Fibroblast of skin of left biceps (primary cell): ENCODE results near the gene ZBTB22.

Experiments used
- DNase-seq, 2 experiments: peaks; one replicate each; pipeline ENCODE4 v3.0.0-alpha.2; 2013; ENCODE audit warnings: low read depth in 2 of 2

ZBTB22 gene

DNA sequence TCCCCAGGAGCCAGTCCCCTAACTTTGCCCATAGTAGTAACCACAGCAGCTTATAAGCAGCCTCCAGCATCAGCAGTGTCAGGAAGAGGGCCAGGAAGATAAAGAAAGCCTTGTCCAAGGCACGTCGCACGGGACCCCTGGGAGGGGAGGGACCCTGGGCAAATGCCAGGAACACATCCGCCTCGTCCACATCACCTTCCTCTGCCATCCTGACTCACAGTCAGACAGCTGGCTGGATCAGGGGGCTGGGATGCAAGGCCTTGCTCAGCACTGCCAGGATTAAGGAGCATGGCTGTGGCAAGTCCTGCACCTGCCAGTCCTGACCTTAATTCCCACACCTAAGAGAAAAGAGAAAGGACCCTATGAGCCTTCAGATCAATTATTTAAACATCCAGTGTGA, 11.5 kb upstream of the ZBTB22 start:
- DNase-seq: no peak

DNA sequence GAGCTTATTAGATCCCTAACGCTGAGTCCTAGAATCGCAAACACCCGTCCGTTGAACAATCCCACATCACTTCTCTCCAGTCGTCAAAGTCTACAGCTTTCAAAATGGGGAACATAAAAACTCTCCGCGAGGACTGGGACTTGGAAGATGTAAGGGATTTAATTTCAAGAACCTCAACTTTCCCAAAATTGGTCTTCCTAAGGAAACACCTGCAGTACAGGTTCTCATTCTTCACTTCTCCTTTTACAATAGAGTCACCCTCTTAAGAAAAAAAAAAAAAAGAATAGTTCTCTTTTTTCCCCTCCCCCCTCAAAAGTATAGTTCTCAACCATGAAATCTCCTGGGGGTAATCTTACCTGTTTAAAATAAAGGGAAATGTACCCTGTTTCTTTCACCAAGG, 6.6 kb upstream of the ZBTB22 start:
- no peak for DNase-seq

DNA sequence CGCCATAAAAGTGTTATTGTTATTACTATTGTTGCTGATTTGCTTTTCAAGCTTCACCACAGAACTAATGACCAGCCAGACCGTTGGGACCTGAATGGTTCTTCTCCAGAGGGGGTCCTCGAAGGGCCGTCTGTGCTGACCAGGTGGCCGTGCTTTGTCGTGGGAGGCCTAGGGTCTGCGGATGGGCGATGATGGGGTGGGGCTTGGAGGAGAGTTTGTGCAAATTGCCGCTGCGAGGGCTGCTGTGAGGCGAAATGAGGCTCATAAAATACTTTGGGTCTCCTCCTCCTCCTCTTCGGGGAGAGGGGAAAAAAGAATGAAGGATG, 6.0 kb upstream of the ZBTB22 start:
- DNase-seq: no peak

DNA sequence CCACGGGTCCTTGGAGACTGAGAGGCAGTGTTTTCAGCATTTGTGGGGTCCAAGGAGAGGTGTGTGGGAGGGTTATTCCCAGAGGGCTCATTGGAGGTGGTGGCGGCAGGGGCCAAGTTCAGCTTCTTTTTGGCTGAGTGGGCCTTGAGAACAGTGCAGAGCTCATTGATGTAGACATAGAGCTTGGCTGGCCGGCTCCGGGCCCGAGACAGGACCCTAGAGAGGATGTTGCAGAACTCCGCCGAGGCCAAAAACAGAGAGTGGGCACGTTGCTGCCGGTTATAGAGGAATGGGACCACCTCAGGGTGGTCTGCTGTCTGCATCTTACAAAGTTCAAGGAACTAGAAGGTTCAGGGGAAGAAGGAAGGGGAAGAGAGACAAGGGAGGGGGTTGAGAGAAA, 3.7 kb upstream of the ZBTB22 start:
- DNase-seq: no peak

DNA sequence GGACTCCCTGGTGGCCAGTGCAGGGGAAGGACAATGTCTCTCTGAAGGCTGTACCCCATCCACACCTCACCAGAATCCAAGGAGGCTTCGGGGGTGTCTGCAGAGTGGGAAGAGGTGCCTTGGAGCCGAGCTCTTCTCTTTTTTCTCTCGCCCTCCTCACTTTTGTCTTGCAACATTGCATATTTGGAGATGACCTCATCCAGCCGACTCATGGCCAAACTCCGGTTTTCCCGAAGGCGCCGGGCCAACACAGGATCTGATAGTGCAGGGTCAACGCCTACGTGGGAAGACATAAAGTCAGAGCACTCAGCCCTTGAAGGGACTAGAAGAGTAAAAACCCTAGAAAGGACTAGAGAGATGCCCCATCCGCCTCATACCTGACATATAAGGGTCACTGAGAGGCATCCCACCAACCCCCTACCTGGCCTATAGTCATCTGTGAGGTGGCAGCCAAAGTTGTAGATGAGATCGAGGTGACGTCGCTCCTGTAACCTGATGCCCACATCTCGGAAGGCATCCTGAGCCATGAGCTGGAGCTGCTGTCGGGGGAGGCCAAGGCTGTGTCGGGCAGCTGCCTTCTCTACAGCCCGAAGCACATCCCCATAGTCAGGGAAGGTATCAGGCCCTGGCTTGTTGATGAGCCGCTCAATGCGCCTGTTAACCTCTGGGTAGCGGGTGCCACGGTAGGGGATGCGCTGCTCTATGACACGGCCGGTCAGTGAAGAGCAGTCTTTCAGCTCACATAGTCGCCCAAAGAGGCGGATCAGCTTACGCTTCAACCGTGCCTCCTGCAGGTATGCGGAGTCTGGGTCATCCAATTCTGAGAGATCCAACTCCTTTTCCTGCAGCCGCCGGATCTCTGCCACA, 3.0 kb upstream of the ZBTB22 start:
- DNase-seq: no peak

DNA sequence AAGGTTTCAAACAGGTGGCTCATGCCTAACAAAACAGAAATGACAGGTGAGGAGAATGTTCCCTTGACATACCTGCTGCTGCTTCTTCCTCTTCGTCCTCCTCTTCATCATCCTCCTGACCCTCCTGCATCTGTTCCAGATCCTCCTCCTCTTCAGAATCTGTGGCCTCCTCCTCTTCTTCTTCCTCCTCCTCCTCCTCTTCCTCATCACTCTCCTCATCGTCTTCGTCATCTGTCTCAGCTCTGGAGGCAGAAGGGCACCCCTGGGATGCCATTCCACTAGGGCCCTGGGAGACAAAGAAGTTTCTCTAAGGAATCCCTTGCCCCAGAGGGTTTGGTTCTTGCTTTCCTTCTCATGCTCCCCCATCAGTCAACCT, 2.4 kb upstream of the ZBTB22 start:
- DNase-seq: no peak

DNA sequence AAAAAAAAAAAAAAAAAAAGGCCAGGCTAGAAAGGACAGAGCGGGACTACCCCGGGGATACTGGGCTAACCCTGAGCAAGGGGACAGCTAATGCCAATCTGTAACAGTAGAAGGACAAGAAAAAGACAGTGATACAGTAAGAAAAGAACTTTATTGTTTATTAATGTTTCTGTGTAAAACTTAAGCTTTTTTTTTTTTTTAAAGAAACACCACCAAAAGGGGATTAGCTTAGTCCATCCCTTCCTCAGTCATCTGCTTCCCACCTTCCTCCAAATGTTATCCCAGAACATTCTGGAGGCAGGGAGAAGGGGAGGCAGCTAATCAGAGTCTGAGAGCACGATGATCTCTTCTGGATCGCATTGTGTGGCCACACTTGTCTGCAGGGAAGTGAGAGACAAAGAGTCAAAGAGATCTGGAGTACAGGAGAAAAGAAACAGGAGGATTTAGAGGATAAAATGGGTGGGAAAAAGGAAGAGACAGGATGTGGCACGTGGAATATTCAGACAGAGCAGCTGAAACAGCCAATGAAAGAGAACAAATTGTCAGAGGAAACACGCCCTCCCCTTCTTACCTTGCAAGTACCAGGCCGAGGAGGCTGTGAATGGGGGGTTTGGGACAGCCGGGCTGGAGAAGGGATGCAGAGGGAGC, 1.0 kb upstream of the ZBTB22 start:
- DNase-seq: no peak

DNA sequence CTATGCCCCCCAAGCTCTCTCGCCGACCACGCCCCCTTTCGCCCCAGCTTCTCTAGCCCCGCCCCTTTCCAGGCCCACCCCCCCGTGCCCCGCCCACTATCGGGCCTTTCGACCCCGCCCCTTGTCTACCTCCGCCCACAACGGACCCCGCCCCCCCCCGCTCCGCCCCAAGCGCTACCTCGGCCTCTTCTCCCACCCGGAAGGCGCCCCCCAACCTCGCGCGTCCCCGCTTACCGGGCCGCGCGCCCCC, 200 bp downstream of the ZBTB22 start:
- no peak for DNase-seq

DNA sequence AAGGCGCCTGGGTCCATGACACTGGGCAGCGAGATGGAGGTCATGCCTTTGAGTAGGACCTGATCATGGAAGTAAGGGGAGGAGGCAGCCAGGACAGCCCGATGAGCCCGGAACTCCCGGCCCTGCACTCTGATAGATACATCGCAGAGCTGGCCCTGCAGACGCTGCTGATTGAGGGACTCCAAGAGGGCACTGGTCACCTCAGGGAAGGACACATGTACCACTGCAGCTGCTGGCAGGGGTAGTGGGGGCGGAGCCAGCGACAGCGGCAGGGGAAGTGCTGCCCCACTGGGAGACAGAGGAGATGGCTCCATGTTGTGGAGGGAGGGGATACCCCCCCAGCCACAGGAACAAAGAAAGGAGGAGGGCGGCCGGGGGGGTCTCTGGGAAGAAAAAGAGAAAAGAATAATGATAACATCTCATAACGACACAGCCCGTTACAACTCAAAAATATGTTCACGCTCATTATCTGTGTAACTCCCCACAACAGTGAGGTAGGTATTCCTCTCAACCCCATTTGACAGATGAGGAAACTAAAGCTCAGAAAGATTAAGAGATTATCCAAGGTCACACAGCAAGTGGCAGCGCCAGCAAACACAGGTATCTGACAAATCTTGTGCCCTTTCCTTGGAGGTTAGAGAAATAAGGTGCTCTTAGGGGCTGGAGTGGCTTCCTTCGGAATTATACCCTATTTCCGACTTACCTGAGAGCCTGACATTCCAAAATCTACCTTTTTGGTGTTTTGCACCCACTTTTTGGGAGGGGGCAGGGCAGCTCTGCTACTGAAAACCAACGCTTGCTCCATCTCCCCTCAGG, 733 bp downstream of the ZBTB22 start:
- DNase-seq: no peak

DNA sequence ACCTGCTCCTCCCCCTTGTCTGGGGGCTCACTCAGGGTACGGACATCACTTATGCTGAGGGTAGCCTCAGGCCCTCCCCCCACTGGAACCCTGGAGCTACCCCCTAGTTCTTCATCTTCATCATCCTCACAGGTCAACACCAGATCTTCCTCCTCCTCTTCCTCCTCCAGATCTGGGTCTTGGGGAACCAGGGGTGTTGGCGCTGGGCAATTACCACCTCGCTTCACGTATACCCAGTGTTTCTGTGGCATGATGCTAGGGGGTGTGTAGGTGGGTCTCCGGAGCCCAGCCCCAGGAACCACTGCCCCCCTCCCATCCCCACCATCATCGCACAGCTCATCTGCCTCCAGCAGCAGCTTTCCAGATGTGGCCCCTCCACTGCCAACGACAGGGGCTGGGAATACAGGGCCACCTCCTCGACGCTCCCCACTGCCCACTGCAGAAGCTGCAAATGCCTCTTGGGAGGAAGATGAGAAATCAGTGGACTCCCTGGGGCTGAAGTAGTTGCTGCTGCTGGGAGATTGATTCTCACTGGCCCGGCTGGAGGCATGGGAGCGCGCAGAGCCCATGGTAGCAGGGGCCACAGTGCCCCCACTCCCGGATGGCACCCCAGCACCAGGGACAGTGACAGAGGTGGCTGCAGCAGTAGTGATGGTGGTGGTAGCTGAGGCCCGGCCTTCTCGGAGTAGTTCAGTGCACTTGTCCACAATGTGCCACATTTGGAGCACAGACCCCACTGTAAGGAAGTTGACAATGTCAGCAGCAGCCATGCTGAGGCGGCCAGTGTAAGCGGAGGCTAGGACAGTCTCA, 1.5 kb downstream of the ZBTB22 start:
- no peak for DNase-seq

DNA sequence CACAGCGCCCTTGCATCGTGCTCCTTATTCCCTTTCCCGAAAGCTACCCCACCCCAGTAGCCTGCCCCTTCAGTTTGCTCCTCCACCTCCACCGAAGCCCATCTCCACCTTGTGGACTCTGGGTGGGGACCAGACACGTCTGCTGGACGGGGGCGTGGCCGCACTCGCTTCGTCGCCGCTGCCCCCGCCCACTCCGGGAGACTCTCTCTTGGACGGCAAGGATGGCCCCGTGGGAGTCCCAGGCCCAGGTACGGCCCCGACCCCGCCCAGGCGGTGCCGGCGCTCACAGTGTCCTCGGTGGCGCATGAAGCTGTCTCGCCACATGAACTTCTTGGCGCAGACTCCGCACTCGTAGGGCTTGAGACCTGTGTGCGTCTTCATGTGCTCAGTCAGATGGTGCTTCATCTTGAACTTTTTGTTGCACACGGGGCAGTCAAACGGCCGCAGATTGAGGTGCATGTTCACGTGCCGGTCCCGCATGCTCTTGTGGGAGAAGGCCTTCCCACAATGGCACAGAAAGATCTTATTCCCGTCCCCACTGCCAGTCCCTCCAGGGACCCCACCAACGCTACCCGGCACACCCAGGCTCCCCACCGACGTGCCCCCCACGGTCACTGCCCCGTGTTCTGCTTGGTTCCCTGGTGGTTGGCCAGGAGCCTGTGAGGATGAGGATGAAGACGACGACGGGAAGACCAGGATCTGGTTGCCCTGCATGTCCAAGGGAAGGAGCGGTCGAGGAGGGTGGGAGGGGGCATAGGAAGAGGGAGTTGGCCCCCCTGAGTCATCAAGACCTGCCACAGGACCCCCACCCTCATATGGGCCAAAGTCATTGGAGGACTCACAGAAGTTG, 2.4 kb downstream of the ZBTB22 start:
- no peak for DNase-seq

DNA sequence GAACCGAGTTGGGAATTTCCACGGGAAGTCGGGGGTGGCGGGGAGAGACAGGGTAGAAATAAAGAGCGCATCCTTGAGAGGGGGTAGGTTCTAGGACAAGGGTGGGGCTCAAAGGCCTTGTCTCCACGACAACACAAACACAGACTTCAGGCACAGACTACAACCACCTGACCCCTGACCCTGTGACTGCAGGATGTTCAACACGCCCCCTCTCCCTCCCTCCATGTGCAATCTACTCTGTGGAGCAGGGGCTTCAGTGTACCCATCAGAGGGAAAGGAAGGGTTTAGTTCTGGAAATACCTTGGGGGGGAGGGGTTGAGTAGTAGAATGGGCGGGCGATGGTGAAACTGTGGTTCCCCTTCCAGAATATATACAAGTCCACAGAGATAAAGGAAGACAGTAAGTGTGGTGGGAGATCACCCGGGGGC, 3.0 kb downstream of the ZBTB22 start:
- no peak for DNase-seq

DNA sequence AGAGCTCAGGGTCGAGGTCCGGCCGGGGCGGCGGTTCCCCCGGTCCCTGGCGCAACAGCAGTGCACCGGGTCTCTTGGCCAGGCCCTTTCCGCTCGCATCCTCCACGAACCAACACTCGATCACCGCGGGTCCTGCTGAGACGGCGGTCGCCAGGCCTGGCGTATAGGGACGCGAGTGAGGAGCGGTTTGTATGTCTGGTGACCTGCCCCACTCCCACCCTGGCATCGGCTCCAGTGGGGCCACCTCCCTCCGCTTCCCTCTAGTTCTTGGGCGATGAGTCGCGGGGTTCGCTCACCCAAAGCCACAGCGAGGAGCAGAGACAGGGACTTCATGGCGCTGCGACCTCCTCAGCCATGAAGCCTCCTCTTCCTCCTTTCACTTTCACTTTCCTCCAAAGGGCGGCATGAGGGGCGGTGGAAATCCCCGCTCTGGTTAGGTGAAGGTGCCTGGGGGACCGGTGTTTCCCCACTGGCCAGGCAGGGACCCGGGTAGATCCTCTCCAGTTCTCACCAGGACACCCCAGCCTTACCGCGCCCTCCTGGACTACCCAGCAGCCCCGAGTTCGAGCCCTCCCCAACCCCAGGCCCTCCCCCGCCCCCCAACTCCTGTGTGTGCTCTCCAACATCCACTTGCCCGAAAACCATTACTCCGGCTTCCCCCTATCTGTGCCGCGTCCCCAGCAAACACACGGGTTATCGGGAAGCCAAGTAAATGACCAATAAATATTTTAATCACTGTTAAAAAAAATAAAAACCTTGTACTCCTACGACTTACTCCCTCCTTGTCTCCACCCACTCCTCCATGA, 3.6 kb downstream of the ZBTB22 start, which contains the start of gene TAPBP:
Gene TAPBP (minus strand): TSS at position 370 of the 806 bp plus-strand sequence. CDS start 37 bp downstream, at position 333.
- no peak for DNase-seq

DNA sequence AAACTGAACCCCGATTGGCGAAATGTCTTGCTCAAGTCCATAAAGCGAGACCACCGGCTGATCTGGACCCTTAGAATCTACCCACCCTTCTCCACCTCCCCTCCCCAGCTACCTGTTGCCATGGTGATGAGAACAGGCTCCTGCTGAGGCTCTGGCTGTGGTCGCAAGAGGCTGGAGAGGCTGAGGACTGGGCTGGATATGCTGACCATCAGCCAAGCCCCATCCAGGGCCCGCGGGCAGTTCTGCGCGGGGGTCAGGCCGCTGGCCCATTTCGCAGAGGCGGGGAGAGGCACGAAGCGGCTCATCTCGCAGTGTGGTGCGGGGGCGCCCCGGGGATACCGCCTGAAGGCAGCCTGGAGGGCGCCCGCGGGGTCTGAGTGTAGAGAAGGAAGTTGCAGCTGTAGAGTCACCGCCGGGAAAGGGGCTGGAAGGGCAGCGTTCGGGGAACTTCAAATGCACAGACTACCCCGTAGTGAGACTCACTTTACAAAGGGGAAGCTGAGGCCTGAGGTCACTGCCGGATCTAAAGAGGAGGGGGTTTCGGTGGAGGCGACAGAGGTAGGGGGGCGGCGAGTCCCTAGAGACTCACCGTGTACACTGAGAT, 4.3 kb downstream of the ZBTB22 start:
- DNase-seq: no peak

DNA sequence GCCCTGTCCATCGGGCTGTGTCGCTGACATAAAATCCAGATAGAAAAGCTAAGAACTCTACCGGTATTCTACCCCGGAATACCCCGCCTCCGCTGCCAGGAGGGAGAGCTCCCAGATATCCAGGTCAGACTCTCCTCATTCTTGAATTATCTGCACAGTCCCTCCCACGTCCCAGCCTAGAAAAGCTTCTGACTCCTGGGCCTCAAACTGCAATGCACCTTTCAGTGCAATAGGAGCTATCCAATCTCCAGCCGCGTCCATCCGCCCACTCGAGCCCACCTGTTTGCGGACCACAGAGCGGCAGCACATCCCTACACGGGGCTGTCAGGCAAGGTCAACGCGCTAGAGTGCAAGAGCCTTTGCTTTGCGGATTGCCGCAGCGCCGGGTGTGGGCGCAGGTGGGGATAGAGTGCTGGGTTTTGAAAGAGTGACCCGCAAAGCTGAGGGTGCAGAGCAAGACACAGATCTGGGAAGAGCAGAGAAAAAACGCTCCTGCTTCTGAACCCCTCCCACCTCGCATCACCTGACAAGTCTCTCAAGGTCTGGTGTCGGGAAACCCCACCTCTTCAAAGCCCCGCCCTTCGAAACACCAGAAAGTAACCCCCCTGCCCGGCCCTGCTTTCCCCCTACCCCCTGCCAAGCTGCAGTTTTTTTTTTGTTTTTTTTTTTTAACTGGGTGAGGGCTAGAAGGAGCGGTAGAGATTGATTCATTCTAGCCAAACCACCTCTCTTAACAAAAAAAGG, 5.0 kb downstream of the ZBTB22 start:
- DNase-seq: no peak

DNA sequence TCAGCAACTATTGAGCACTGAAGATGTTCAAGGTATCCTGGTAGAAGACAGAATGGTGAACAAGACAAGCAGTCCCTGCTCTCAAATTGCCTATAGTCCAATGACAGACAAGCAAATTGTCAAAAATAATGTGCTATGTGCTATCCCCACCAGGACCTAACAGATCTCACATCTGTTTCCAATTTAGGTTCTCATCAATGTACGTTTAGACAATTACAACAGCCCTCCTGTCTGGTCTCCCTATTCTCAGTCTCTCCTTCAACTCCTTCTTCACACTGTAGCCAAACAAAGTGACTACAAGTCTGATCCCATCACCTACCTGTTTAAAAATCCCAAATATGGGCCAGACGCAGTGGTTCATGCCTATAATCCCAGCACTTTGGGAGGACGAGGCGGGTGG, 11.2 kb downstream of the ZBTB22 start:
- no peak for DNase-seq

DNA sequence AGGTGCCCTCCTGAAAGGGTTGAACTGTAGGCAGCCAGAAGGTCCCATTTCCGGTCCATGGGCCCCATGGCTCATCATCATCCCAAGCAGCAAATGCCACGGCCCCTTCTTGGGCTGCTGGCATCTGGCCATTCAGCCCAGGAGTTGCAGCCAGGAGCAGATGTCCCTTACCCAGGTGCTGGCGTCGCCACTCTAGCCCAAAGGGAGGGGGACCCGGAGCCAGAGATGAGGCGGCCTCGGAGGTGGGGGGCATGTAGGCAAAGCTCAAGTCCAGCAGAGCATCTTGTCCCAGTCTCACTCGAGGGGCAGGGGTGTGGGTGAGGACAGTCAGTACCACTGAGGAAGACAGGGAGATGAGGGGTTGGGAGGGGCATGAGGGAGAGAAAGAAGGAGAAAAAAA, 12.5 kb downstream of the ZBTB22 start:
- no peak for DNase-seq

DNA sequence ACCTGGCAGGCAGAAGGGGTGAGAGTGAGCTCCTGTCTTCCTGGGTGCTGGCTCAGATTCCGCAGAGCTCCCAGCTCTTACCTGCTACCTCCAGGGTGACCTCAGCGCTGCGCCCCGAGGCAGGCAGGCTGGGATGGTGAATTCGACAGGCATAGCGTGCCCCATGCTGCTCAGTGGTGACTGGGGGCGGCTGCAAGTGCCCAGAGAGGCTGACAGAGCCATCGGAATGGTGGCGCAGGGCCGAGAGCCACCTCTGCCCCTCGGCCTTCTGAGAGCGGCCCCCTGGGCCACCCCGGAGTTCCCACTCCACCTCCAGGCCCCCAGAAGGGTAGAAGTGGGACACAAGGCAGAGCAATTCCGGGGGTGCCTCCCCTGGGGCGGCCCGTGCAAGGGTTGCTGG, 13.3 kb downstream of the ZBTB22 start:
- no peak for DNase-seq

DNA sequence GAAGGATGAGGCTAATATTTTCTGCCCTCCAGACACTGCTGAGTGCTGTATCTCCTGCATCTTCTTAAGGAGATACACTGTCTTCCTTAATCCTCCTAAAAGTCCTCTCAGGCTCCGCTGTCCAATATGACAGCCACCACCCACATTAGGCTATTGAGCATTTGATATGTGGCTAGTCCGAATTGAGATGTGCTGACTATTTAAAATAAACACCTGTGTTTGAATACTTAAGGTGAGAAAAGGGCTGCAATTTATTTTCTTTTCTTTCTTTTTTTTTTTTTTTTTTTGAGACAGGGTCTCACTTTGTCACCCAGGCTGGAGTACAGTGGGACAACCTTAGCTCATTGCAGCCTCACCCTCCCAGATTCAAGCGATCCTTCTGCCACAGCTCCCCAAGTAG, 15.7 kb downstream of the ZBTB22 start:
- no peak for DNase-seq
